A549 (cell line): ENCODE data around the gene LLGL2.

Experiments used
- CTCF ChIP-seq: fragments of >200 bp; sonication (Bioruptor Twin); formaldehyde crosslinking; IDR thresholded peaks from 3 replicates; pipeline ENCODE4 v1.5.1; 2016
- HMGXB4 ChIP-seq: fragments of 250-450 bp; sonication (Bioruptor Pico); IDR thresholded peaks from 2 replicates; pipeline ENCODE4 v1.5.0; 2021; ENCODE audit warnings: mild to moderate bottlenecking, moderate library complexity, borderline replicate concordance
- KDM1A ChIP-seq: fragments of 200-600 bp; sonication (generic); IDR thresholded peaks from 2 replicates; pipeline ENCODE4 v1.6.1; 2016; ENCODE audit warnings: low read depth, mild to moderate bottlenecking
- POLR2A ChIP-seq: IDR thresholded peaks from 2 replicates; pipeline ENCODE4 v1.6.1; 2012; ENCODE audit warnings: mild to moderate bottlenecking, low read length
- RNF2 ChIP-seq: fragments of 200-600 bp; sonication (generic); IDR thresholded peaks from 2 replicates; pipeline ENCODE4 v1.6.1; 2016; ENCODE audit warnings: low read depth, mild to moderate bottlenecking, antibody characterized with exemption, moderate library complexity, borderline replicate concordance
- TP53 ChIP-seq: fragments of 250-450 bp; sonication (Bioruptor Pico); IDR thresholded peaks from 2 replicates; pipeline ENCODE4 v1.5.0; 2021; ENCODE audit warnings: mild to moderate bottlenecking, moderate library complexity

- TF ChIP-seq CTCF (no peak), HMGXB4 (CRISPR knock-in tag) (no peak), POLR2A (no peak), KDM1A (no peak), TP53 (no peak), RNF2 (no peak)
These were observed 29.5 kb upstream of the LLGL2 start for GRCh38 chr17:75496005-75496404.
